ENCODE results near the gene TLX2.

The TLX2 gene

DNA sequence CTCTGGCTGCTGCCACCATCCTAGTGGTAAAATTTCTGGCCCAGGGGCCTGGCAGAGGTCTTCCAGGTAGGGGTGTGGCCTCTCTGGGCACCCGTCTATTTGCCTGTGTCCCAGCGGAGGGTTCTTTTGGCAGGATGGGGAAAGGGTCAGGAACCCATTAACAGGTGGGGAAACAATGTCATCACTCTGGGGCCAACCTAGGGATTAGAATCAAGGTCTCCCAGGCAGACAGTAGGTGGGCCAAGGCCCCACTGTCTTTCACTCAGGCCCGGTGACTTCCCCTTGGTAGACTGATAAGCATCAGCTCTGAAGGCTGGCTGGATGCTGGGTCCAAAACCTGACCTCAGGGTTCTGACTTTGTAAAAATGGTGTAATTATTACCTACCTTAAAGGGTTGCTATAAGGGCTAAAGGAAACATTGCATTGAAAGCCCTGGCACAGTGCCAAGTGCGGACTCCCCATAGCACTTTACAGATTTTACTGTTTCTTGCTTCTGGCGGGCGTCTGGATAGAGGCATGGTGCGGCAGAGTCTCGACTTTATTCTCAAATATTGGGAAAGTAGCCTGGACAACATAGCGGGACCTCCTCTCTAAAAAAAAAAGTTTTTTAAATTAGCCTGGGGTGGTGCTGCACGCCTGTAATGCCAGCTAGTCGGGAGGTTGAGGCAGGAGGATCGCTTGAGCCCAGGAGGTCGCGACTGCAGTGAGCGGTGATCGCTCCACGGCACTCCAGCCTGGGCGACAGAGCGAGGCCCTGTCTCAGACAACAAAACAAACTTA, 17.1 kb upstream of the TLX2 start:
- no peak for DNase-seq (ENCODE audit: low spot score)

- DNase-seq (ENCODE audit: low spot score): peak; percentile 30
Measured at GRCh38 chr2:74497777-74498499, 16.3 kb upstream of the TLX2 start.

- DNase-seq (ENCODE audit: low spot score): peak; percentile 31
Measured at GRCh38 chr2:74498500-74499266, 15.6 kb upstream of the TLX2 start.

- DNase-seq (ENCODE audit: low spot score): peak; percentile 31
Measured at GRCh38 chr2:74499267-74499939, 14.8 kb upstream of the TLX2 start, which contains the start of gene LBX2. Gene LBX2, minus strand, starts transcription at chr2:74499603. Its CDS starts 66 bp downstream, at chr2:74499537.

DNA sequence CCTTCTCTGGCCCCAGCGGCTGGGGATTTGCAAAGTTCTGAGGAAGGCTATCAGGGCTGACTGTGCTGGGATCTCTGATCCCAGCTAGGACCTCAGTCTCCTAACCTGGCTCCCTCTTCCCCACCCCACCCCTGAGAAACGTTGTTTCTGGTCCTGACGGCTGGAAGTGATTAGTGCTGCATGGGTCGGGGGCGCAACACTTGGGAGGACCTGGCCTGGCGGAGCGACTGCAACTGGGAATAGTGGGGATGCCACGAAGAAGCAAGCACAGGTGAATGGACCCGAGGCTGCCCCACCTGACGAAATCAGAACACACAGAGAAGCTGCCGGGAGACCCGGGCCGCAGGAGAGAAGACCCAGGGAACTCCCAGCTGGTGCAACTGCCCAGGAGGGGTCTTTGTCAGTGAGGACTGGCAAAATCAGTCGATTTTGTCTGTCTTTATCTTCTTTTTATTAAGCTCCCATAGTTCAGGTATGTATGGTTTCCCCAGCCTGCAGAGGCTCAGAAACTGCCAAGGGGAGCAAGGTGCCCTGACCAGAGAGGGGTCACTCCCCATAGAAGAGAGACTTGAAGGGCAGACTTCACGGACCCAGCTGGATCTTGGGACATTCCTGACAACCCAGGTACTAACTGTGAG, 14.2 kb upstream of the TLX2 start:
- no peak for DNase-seq (ENCODE audit: low spot score)

- no peak for DNase-seq (ENCODE audit: low spot score)
Measured at GRCh38 chr2:74500578-74500946, 13.7 kb upstream of the TLX2 start.

GRCh38 chr2:74501335-74502071, 12.7 kb upstream of the TLX2 start:
- DNase-seq (ENCODE audit: low spot score): no peak

DNA sequence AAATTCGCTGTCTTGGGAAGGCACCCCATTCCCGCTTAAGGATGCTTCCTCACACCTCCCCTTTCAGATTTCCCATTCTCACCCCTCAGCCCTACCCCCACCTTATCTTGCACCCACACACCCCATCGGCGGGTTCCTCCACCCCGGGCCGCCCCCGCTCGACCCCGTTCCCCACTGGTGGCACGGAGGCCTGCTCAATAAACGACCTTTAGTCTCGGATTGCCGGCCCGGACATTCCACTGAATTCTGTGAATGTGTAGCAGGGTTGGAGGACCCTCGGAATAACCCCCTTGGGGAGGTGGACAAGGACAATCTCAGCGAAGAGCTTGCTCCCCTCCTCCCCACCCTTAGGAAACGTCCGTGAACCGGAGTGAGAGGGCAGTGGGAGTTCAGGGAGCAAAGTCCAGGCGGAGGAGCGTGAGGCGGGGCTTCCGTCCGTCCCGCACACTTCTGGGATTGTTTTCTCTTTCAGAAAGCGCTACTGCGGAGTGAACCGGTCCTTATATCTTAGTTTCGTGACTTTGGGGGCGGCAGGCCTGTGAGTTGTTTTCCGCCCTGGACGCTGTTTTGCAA, 12.0 kb upstream of the TLX2 start:
- peak; percentile 27 for DNase-seq (ENCODE audit: low spot score)

GRCh38 chr2:74502720-74503505, 11.3 kb upstream of the TLX2 start:
- peak; percentile 91 for DNase-seq (ENCODE audit: low spot score)

DNA sequence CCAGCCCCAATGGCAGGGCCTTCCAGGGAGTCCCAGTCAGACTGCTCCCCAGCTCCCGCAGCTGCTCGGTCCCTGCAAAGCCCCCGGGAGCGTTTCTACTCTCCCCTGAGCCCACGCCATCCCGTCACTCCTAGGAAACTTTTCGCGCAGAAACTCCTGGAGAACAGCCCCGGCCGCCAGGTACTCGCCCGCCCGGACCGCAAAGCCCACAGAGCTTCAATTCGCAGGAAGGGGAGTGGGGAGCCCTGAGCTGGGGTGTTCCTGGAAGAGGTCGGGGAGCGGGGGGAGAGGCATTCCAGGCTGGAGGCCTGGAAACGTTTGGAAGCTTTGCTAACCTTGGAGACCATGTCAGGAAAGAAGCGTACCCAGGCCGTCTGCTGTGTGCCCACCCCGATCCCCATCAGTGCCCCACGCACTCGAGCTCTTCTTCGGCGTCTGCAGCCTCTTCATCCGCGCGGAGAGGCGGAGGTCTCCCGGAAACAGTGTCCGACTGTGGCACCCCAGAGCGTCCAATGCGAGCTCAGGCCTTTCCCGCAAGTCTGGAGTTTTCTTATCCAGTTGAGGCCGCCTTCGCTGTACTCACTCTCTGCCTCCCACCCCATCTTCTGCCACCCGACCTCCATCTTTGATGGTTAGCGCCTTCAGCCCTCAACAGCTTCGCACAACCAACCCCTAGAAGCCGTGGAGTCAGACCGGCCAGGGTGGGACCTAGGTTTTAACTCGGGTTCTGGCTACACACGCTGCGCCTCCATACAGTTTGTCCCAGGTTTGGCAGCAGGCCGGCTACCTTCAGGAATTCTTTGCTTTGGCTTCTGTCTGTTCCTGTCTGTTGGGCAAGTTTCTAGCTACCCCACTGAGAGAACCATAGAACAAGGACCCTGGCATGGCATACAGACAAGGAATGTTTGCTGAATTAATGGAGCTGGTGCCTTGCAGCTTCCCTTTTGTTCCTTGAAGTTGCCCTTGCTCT, 10.5 kb upstream of the TLX2 start:
- DNase-seq (ENCODE audit: low spot score): no peak

DNA sequence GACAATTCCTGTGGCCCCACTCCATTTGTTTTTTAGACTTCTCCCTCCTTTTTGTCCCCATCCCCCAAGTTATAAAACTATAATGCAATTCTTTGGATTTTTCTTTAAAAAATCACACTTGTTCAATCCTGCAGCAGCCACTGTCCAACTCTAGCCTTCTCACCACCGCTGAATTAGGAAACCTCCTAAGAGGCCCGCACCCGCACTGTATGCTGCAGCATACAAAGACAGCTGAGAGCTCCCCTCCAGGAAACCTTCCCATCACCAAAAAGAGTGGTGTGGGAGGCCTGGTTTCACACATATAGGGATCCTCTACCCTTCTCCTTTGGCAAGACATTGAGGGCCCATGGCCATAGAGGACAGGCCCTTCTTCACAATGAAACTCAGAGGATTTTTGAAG, 9.7 kb upstream of the TLX2 start:
- no peak for DNase-seq (ENCODE audit: low spot score)

DNA sequence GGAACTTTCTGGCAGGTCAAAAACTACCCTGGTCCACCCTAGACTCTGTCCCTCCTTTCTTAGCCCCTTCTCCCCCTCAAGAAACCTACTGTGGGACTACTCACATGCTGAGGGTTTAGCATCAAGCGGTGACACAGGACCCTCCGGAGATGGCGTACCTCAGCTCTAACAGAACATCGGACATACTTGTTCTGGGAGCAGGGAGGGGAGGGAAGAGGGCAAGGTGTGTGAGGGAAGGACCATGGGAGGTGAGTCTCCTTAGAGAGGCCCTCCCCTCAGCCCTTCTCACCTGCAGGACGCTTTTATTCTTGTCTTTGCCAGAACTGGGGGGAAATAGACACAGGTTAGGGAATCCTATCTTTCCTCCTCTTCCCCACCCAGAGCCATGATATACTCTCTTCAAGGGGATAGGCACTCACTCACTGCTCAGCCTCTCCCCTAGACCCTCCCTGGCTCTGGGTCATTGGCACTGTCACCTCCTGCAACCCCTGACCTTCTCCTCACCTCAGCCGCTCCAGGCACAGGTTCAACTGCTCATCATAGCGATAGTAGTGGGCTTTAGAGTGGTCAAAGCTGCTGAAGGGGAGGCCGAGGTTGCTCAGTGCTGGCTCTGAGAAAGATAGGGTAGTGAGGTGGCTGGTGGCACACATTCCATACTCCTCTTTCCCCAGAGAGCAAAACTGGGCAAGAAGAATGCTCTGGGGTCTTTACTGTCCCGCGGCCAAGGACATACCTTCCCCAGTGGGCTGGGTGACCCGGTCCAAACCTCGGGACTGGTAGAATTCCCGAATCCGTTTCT, 8.6 kb upstream of the TLX2 start:
- no peak for DNase-seq (ENCODE audit: low spot score)

DNA sequence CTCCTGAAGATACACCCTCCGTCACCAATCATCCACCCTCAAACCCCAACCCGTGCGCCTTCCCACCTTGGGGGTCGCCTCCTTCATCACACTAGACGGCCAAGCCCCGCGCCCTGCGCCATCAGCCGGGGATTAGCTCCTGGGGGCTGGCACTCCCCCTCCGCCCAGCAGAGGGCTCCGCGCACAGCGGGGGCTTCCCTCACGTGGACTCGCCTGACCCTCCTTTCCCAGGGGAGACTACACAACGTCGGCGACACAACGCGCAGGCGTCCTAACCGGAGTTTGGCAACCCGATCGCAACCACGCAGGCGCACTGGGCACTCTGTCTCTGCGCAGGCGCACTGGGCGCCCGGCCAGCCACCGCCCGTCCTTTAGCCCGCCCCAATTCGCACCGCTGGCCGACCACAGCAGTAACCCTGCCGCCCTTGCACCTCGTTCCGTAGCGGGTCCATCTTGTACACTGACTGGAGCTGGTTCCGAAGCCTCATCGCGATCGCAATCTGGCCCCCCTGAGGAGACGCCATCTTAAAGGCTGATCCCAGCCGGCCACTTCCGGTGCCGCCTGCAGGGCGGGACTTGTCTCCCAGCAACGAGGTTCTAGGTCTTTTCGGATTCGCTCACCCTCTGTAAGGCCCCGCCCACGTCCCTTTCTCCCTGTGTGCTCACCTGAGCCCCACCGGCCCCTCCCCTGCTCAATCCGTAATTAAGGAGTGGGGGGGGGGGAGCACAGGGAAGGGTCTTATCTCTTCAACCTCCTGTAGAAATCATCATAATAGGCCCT, 6.9 kb upstream of the TLX2 start, which contains the start of gene PCGF1:
PCGF1 (minus strand) TSS at position 551 of the 781 bp plus-strand sequence; CDS start at position 524, 27 bp downstream.
- DNase-seq (ENCODE audit: low spot score): peak; percentile 98

DNA sequence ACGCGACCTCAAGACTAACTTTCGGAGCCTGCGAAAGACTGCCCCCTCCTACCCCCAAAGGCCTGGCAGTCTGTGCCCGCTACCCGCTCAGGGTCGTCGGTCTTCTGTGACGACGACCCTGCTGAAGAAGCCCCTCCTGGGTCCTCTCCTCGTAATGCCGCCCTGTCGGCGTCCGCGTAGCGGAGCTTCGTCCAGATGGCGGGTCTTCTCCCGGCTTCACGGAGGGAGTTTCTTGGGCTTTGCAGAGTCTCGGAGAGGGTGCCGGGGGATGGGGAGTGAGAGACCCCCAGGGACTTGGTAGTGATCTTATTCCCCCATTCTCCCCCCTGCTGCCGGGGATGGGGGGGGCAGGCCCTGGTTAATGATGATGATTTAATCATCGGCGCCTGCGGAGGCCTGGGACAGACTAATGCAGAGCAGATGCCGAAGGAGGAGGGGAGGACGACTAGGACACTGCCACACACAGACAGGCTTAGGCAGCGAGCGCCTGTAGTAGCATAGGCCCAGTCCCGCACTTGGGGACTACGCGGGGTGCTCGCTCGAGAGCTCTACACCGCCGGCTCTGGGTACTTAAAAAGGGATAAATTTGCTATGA, 6.2 kb upstream of the TLX2 start:
- DNase-seq (ENCODE audit: low spot score): peak; percentile 81

- no peak for DNase-seq (ENCODE audit: low spot score)
Measured at GRCh38 chr2:74510272-74510671, 4.0 kb upstream of the TLX2 start.
